ENCODE measurements around the gene CHRM2. TPM values are rescaled to one million over a fixed set of nuclear protein-coding genes. Genes with fewer than 3 reads are reported as not detected.

The CHRM2 gene
- total RNA-seq, 1 experiment from 2014 or later: 2.8 TPM

GRCh38 chr7:136957391-136957790 lies 88.9 kb downstream of the CHRM2 start:
- DNase-seq (ENCODE audit: low read depth): peak; percentile 80

- peak; percentile 49 for DNase-seq (ENCODE audit: low read depth)
Measured at GRCh38 chr7:136958016-136958415, 89.6 kb downstream of the CHRM2 start.

- DNase-seq (ENCODE audit: low read depth): no peak
Measured at GRCh38 chr7:136964347-136964746, 95.9 kb downstream of the CHRM2 start.

GRCh38 chr7:136966825-136967224 lies 98.4 kb downstream of the CHRM2 start:
- no peak for DNase-seq (ENCODE audit: low read depth)

GRCh38 chr7:136969761-136970160 lies 101.3 kb downstream of the CHRM2 start:
- no peak for DNase-seq (ENCODE audit: low read depth)

GRCh38 chr7:136971776-136972175 lies 103.3 kb downstream of the CHRM2 start:
- no peak for DNase-seq (ENCODE audit: low read depth)

GRCh38 chr7:136976504-136977251 lies 108.2 kb downstream of the CHRM2 start:
- DNase-seq (ENCODE audit: low read depth): no peak

GRCh38 chr7:136993377-136993776 lies 124.9 kb downstream of the CHRM2 start:
- DNase-seq (ENCODE audit: low read depth): no peak

GRCh38 chr7:136997735-136998134 lies 129.3 kb downstream of the CHRM2 start:
- no peak for DNase-seq (ENCODE audit: low read depth)

GRCh38 chr7:136998495-136998894 lies 130.0 kb downstream of the CHRM2 start:
- DNase-seq (ENCODE audit: low read depth): peak; percentile 42

- DNase-seq (ENCODE audit: low read depth): no peak
Measured at GRCh38 chr7:137000621-137001020, 132.2 kb downstream of the CHRM2 start.

GRCh38 chr7:137001041-137001440 lies 132.6 kb downstream of the CHRM2 start:
- DNase-seq (ENCODE audit: low read depth): no peak

GRCh38 chr7:137001478-137001877 lies 133.0 kb downstream of the CHRM2 start:
- peak; percentile 28 for DNase-seq (ENCODE audit: low read depth)

- DNase-seq (ENCODE audit: low read depth): no peak
Measured at GRCh38 chr7:137003086-137003485, 134.6 kb downstream of the CHRM2 start.

GRCh38 chr7:137003566-137003965 lies 135.1 kb downstream of the CHRM2 start:
- peak; percentile 14 for DNase-seq (ENCODE audit: low read depth)

GRCh38 chr7:137005873-137006272 lies 137.4 kb downstream of the CHRM2 start:
- no peak for DNase-seq (ENCODE audit: low read depth)

GRCh38 chr7:137006293-137006692 lies 137.8 kb downstream of the CHRM2 start:
- DNase-seq (ENCODE audit: low read depth): peak; percentile 58

- DNase-seq (ENCODE audit: low read depth): peak; percentile 83
Measured at GRCh38 chr7:137007001-137007694, 138.7 kb downstream of the CHRM2 start.

GRCh38 chr7:137009404-137009803 lies 141.0 kb downstream of the CHRM2 start:
- DNase-seq (ENCODE audit: low read depth): peak; percentile 8

GRCh38 chr7:137015015-137015414 lies 146.6 kb downstream of the CHRM2 start:
- DNase-seq (ENCODE audit: low read depth): peak; percentile 51

- DNase-seq (ENCODE audit: low read depth): no peak
Measured at GRCh38 chr7:137017221-137017620, 148.8 kb downstream of the CHRM2 start.

- DNase-seq (ENCODE audit: low read depth): no peak
Measured at GRCh38 chr7:137018468-137018867, 150.0 kb downstream of the CHRM2 start.

- no peak for DNase-seq (ENCODE audit: low read depth)
Measured at GRCh38 chr7:137020351-137020750, 151.9 kb downstream of the CHRM2 start.
